ENCODE measurements around the gene FGF7. TPM values are rescaled to one million over a fixed set of nuclear protein-coding genes. Genes with fewer than 3 reads are reported as not detected.

The FGF7 gene, protein sequence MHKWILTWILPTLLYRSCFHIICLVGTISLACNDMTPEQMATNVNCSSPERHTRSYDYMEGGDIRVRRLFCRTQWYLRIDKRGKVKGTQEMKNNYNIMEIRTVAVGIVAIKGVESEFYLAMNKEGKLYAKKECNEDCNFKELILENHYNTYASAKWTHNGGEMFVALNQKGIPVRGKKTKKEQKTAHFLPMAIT
- total RNA-seq (10 to 100 TPM; 19.8 to 40.8 (median 24.5) TPM), polyA plus RNA-seq (10 to 100 TPM in 1 of 2 donors, 1 to 10 TPM in 1; 7.7 to 24.9 TPM)
- long read RNA-seq, donor 1, full-length matches to known transcripts: 8 of 33 reads
- long read RNA-seq, donor 1, partial matches to known transcripts: 22 of 33 reads
- long read RNA-seq, donor 1, other reads (novel, unspliced or antisense): 3 of 33 reads
- long read RNA-seq, donor 2, full-length matches to known transcripts: 20 of 38 reads
- long read RNA-seq, donor 2, partial matches to known transcripts: 15 of 38 reads
- long read RNA-seq, donor 2, other reads (novel, unspliced or antisense): 3 of 38 reads
- long read RNA-seq, donor 3, full-length matches to known transcripts: 9 of 15 reads
- long read RNA-seq, donor 3, partial matches to known transcripts: 6 of 15 reads
- long read RNA-seq, donor 3, other reads (novel, unspliced or antisense): 0 of 15 reads

DNA sequence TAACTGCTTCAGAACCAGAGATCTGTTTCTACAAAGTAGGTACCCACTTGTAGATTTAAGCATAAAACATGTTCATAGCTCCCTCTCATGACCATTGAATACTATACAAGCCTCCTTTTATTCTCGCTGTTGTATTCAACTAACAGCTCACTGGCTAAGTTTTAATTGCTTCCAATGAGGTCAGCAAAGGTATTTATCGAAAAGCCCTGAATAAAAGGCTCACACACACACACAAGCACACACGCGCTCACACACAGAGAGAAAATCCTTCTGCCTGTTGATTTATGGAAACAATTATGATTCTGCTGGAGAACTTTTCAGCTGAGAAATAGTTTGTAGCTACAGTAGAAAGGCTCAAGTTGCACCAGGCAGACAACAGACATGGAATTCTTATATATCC lies at the start of gene FGF7:
FGF7 (plus strand) TSS at position 222 of the 400 bp plus-strand sequence. CDS start 1,056 bp downstream, outside the sequence.
- no peak for DNase-seq
- intact Hi-C loops (cut with DNase I): loop anchor here (2.0 to 10.0 kb wide), 9 partner anchors 186 to 561 kb away; partner anchors contain the start of genes DTWD1 (in 4 of the 10), FAM227B (in 4 of the 10), EID1 (in 2 of the 10) and COPS2 (in 1 of the 10)
- Histone ChIP-seq H3K4me3 (peak within 1 kb of the TSS; percentile 7 to 62 (median 49)), H3K27ac (peak within 1 kb of the TSS; percentile 45 to 77 (median 66)), H3K9me3 (no peaks in the 10 kb centered on the region), H3K36me3 (no peaks in the 10 kb centered on the region), H3K27me3 (no peaks in the 10 kb centered on the region), H3K4me1 (peaks cover 0 to 13% (median 0%) of the 10 kb centered on the region in 12 donors)
- TF ChIP-seq, protein P1, sequence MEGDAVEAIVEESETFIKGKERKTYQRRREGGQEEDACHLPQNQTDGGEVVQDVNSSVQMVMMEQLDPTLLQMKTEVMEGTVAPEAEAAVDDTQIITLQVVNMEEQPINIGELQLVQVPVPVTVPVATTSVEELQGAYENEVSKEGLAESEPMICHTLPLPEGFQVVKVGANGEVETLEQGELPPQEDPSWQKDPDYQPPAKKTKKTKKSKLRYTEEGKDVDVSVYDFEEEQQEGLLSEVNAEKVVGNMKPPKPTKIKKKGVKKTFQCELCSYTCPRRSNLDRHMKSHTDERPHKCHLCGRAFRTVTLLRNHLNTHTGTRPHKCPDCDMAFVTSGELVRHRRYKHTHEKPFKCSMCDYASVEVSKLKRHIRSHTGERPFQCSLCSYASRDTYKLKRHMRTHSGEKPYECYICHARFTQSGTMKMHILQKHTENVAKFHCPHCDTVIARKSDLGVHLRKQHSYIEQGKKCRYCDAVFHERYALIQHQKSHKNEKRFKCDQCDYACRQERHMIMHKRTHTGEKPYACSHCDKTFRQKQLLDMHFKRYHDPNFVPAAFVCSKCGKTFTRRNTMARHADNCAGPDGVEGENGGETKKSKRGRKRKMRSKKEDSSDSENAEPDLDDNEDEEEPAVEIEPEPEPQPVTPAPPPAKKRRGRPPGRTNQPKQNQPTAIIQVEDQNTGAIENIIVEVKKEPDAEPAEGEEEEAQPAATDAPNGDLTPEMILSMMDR (IDR thresholded peaks at IDR 0.05): peak in 4 of 12 donors; percentile 17 to 31 (median 20)
- TF ChIP-seq POLR2A (IDR thresholded peaks at IDR 0.05): no peak
- 36 to 43% (median 37%) methylated on average over 4 of the region's 4 CpGs for WGBS, 4 donors
- ATAC-seq: peak; percentile 59 to 81 (median 74)

DNA sequence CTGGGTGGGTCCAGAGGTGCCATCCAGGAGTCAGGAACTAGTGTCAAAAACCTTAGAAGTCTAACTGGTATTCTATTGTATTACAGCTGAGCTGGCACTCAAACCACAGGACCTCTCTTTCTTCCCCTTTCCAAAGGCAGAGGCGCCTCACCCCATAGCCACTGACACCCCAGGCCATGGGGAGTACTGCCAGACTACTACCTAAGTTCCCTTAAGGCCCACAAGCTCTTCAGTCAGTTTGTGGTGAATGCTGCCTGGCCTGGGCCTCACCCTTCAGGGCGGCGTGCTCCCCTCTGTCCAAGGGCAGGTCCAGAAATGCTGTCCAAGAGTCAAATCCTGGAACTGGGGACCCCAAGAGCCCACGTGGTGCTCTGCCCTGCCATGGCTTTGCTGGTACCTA lies 43.0 kb upstream of the FGF7 start:
- no peak for TF ChIP-seq POLR2A (IDR thresholded peaks at IDR 0.05)
- TF ChIP-seq, protein P1 (IDR thresholded peaks at IDR 0.05): no peak
- intact Hi-C loops (cut with DNase I): no loop called here
- Histone ChIP-seq H3K4me1 (no peaks in the 10 kb centered on the region), H3K27me3 (no peaks in the 10 kb centered on the region), H3K9me3 (no peaks in the 10 kb centered on the region), H3K36me3 (no peaks in the 10 kb centered on the region), H3K4me3 (no peak overlapping the region), H3K27ac (no peak overlapping the region)
- ATAC-seq (no peak), DNase-seq (no peak)
- WGBS, 4 donors: 82 to 91% (median 89%) methylated on average over 4 of the region's 4 CpGs

DNA sequence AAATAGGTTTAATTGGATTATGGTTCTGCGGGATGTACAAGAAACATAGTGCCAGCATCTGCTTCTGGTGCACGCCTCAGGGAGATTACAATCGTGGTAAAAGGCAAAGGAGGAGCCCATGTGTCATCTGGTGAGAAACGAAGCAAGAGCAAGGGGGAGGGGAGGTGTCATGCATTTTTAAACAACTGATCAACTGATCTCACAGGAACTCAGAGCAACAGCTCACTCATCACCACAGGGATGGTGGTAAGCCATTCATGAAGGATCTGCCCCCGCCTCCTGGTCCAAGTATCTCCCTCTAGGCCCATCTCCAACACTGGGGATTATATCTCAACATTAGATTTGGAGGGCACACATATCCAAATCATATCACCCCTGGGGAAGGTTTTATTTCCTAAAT lies 42.1 kb upstream of the FGF7 start:
- no peak overlapping the region for H3K4me3 ChIP-seq
- 67 to 78% (median 74%) methylated on average over 5 of the region's 5 CpGs for WGBS, 4 donors
- H3K9me3 ChIP-seq: no peaks in the 10 kb centered on the region
- H3K27me3 ChIP-seq: no peaks in the 10 kb centered on the region
- H3K27ac ChIP-seq: no peak overlapping the region
- no peak for ATAC-seq
- DNase-seq: no peak
- H3K4me1 ChIP-seq: no peaks in the 10 kb centered on the region
- H3K36me3 ChIP-seq: no peaks in the 10 kb centered on the region
- TF ChIP-seq, protein P1 (IDR thresholded peaks at IDR 0.05): no peak
- TF ChIP-seq POLR2A (IDR thresholded peaks at IDR 0.05): no peak
- intact Hi-C loops (cut with DNase I): no loop called here

DNA sequence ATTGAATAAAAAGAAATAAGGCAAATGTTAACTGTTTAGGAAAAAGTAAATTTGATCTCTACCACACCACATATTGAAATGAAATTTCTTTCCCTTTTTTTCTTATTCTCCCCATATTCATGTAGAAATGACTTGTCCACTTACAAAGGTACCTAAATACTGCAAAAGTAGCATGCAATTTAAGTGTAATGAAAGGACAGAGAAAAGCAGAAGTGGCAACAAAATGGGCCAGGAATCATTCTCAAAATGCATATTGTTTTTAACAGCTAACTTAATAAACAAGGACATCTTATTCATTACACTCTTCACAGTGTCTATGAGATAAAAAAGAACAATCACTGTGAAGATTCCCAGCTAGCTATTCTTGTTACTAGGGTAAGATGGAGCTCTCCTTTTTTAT lies 40.6 kb upstream of the FGF7 start:
- DNase-seq: no peak
- H3K36me3 ChIP-seq: no peaks in the 10 kb centered on the region
- H3K27ac ChIP-seq: no peak overlapping the region
- H3K4me1 ChIP-seq: no peaks in the 10 kb centered on the region
- intact Hi-C loops (cut with DNase I): no loop called here
- ATAC-seq: no peak
- H3K27me3 ChIP-seq: no peaks in the 10 kb centered on the region
- TF ChIP-seq, protein P1 (IDR thresholded peaks at IDR 0.05): no peak
- no peak for TF ChIP-seq POLR2A (IDR thresholded peaks at IDR 0.05)
- no peaks in the 10 kb centered on the region for H3K9me3 ChIP-seq
- H3K4me3 ChIP-seq: no peak overlapping the region
